ENCODE results near the gene CUL2. TPM values are rescaled to one million over a fixed set of nuclear protein-coding genes. Genes with fewer than 3 reads are reported as not detected.

The CUL2 gene
- total RNA-seq, 1 experiment from 2014 or later = 30.7 TPM

DNA sequence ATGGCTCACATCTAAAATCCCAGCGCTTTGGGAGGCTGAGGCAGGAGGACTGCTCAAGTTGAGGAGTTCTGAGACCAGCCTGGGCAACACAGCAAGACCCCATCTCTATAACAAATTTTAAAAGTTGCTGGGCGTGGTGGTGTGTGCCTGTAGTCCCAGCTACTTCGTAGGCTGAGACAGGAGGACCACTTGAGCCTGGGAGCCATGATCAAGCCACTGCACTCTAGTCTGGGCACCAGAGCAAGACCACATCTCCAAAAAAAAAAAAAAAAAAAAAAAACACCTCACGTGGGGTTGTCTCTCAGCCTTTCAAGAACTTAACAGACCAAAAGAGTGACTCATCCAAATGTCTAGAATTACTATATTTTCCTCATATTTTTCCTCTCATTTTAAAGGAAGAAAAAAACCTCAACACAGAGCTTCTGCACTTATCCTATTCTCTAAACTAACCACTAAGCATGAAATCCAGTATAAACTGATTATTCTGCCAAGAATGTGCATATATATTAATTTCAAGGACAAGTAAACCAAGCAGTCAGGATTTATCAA, 46.3 kb downstream of the CUL2 start:
- POLR2A ChIA-PET = interaction anchor here (0.6 to 0.7 kb wide), 2 partner anchors 10 to 195 kb away, joined by 3 to 4 read pairs; no protein-coding TSS in a partner anchor
- Mint-ChIP-seq H3K36me3 (ENCODE audit: insufficient read depth, unreplicated experiment) (peaks cover 69% of the 10 kb centered on the region), H3K9me3 (ENCODE audit: unreplicated experiment) (no peaks in the 10 kb centered on the region), H3K27ac (ENCODE audit: low read depth, unreplicated experiment) (no peak overlapping the region), H3K4me3 (ENCODE audit: unreplicated experiment) (no peak overlapping the region), H3K4me1 (ENCODE audit: insufficient read depth, unreplicated experiment) (peaks cover 23% of the 10 kb centered on the region), H3K27me3 (ENCODE audit: insufficient read depth, unreplicated experiment) (no peaks in the 10 kb centered on the region)
- TF ChIP-seq, protein P1, sequence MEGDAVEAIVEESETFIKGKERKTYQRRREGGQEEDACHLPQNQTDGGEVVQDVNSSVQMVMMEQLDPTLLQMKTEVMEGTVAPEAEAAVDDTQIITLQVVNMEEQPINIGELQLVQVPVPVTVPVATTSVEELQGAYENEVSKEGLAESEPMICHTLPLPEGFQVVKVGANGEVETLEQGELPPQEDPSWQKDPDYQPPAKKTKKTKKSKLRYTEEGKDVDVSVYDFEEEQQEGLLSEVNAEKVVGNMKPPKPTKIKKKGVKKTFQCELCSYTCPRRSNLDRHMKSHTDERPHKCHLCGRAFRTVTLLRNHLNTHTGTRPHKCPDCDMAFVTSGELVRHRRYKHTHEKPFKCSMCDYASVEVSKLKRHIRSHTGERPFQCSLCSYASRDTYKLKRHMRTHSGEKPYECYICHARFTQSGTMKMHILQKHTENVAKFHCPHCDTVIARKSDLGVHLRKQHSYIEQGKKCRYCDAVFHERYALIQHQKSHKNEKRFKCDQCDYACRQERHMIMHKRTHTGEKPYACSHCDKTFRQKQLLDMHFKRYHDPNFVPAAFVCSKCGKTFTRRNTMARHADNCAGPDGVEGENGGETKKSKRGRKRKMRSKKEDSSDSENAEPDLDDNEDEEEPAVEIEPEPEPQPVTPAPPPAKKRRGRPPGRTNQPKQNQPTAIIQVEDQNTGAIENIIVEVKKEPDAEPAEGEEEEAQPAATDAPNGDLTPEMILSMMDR (IDR thresholded peaks at IDR 0.05; ENCODE audit: unreplicated experiment) = no peak
- no peak for DNase-seq (ENCODE audit: unreplicated experiment)
- no TSS peak for BruUV-seq (replicated peaks)
- CTCF ChIA-PET = interaction anchor here (0.7 to 1.1 kb wide), 2 partner anchors 24 to 49 kb away, joined by 3 to 5 read pairs; no protein-coding TSS in a partner anchor
- intact Hi-C loops (cut with micrococcal nuclease) = no loop called here

DNA sequence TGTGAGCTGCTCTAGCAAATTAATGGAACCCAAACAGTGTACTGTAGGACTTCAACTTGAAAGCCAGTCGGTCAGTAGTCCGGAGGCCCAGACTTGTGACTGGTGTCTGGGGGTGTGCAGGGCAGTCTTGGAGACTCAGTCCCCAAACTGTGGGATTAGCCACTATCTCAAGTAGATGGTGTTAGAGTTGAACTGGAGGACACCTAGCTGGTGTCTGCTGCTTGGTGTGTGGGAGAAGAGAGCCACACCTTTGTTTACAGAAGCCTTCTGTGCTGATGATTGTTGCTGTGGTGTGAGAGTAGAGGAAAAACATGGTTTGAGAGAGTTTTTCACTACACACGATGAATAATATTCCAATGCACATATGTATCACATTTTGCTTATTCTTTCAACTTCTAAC, 47.4 kb downstream of the CUL2 start:
- H3K9me3 Mint-ChIP-seq (ENCODE audit: unreplicated experiment) = no peaks in the 10 kb centered on the region
- BruUV-seq (replicated peaks) = no TSS peak
- H3K4me3 Mint-ChIP-seq (ENCODE audit: unreplicated experiment) = no peak overlapping the region
- TF ChIP-seq, protein P1 (IDR thresholded peaks at IDR 0.05; ENCODE audit: unreplicated experiment) = no peak
- H3K36me3 Mint-ChIP-seq (ENCODE audit: insufficient read depth, unreplicated experiment) = peaks cover 67% of the 10 kb centered on the region
- CTCF ChIA-PET = interaction anchor here (0.6 to 2.7 kb wide), 3 partner anchors 15 to 198 kb away, joined by 3 to 9 read pairs (median 4); no protein-coding TSS in a partner anchor
- POLR2A ChIA-PET = no interaction called here
- intact Hi-C loops (cut with micrococcal nuclease) = no loop called here
- DNase-seq (ENCODE audit: unreplicated experiment) = peak; percentile 6
- no peaks in the 10 kb centered on the region for H3K27me3 Mint-ChIP-seq (ENCODE audit: insufficient read depth, unreplicated experiment)
- peak overlapping the region; percentile 3 for H3K27ac Mint-ChIP-seq (ENCODE audit: low read depth, unreplicated experiment)
- peaks cover 23% of the 10 kb centered on the region for H3K4me1 Mint-ChIP-seq (ENCODE audit: insufficient read depth, unreplicated experiment)

DNA sequence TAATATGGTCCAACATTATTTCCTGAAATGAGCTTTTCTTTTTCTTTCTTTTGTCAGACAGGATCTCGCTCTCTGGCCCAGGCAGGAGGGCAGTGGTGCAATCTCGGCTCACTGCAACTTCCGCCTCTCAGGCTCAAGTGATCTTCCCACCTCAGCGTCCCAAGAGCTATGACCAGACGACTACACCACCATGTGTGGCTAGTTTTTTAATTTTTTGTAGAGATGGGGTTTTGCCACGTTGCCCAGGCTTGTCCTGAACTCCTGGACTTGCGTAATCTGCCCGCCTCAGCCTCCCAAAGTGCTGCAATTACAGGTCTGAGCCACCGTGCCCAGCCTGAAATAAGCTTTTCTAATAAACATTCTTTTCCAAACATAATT, 48.6 kb downstream of the CUL2 start:
- no peaks in the 10 kb centered on the region for H3K9me3 Mint-ChIP-seq (ENCODE audit: unreplicated experiment)
- POLR2A ChIA-PET = interaction anchor here (0.6 to 1.3 kb wide), 3 partner anchors 10 to 375 kb away, joined by 3 to 4 read pairs (median 3); no protein-coding TSS in a partner anchor
- CTCF ChIA-PET = interaction anchor here (0.6 to 2.7 kb wide), 5 partner anchors 13 to 460 kb away, joined by 3 to 9 read pairs (median 5); no protein-coding TSS in a partner anchor
- intact Hi-C loops (cut with micrococcal nuclease) = no loop called here
- H3K27ac Mint-ChIP-seq (ENCODE audit: low read depth, unreplicated experiment) = no peak overlapping the region
- peaks cover 23% of the 10 kb centered on the region for H3K4me1 Mint-ChIP-seq (ENCODE audit: insufficient read depth, unreplicated experiment)
- TF ChIP-seq, protein P1 (IDR thresholded peaks at IDR 0.05; ENCODE audit: unreplicated experiment) = no peak
- DNase-seq (ENCODE audit: unreplicated experiment) = peak; percentile 61
- no peak overlapping the region for H3K4me3 Mint-ChIP-seq (ENCODE audit: unreplicated experiment)
- H3K36me3 Mint-ChIP-seq (ENCODE audit: insufficient read depth, unreplicated experiment) = peaks cover 69% of the 10 kb centered on the region
- no peaks in the 10 kb centered on the region for H3K27me3 Mint-ChIP-seq (ENCODE audit: insufficient read depth, unreplicated experiment)
- no TSS peak for BruUV-seq (replicated peaks)

DNA sequence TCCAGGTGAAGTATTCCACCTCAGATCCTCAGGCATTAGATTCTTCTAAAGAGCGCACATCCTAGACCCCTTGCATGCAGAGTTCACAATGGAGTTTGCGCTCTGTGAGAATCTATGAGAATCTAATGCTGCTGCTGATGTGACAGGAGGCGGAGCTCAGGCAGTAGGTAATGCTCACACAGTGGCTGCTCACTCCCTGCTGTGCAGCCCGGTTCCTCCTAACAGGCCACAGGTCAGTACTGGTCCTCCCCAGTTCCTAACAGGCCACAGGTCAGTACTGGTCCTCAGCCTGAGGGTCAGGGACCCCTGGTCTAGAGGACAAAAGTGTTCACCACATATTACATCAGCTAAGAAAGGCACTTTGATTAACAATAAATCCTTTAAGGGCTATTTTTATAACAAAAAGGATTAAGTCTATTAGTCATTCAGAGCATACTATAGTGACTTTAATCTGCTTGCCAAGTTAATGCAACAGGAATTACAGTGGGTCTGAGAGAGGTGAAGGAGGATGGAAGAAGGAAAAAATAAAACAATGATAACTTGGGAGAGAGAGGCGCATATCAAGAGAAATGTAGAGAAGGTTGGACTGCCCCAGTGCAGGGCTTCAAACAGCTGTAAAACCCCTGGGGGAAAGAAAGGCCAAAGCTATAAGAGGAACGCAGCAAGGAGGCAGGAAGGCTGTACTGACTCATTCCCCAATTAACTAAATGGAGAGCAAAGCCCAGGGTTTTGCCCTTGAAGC, 49.2 kb downstream of the CUL2 start:
- no TSS peak for BruUV-seq (replicated peaks)
- POLR2A ChIA-PET = interaction anchor here (0.6 to 1.3 kb wide), 3 partner anchors 11 to 375 kb away, joined by 3 to 4 read pairs (median 3); no protein-coding TSS in a partner anchor

More for the DNA sequence above, 49.2 kb downstream of the CUL2 start:
- peaks cover 23% of the 10 kb centered on the region for H3K4me1 Mint-ChIP-seq (ENCODE audit: insufficient read depth, unreplicated experiment)
- H3K9me3 Mint-ChIP-seq (ENCODE audit: unreplicated experiment) = no peaks in the 10 kb centered on the region
- TF ChIP-seq, protein P1 (IDR thresholded peaks at IDR 0.05; ENCODE audit: unreplicated experiment) = no peak
- no peak overlapping the region for H3K4me3 Mint-ChIP-seq (ENCODE audit: unreplicated experiment)
- no peaks in the 10 kb centered on the region for H3K27me3 Mint-ChIP-seq (ENCODE audit: insufficient read depth, unreplicated experiment)
- CTCF ChIA-PET = interaction anchor here (0.6 to 2.7 kb wide), 5 partner anchors 13 to 459 kb away, joined by 3 to 9 read pairs (median 5); no protein-coding TSS in a partner anchor
- peaks cover 69% of the 10 kb centered on the region for H3K36me3 Mint-ChIP-seq (ENCODE audit: insufficient read depth, unreplicated experiment)
- peak; percentile 45 for DNase-seq (ENCODE audit: unreplicated experiment)
- intact Hi-C loops (cut with micrococcal nuclease) = no loop called here
- H3K27ac Mint-ChIP-seq (ENCODE audit: low read depth, unreplicated experiment) = no peak overlapping the region
